ENCODE results near the gene C4orf50.

C4orf50 gene

GRCh38 chr4:5970381-5971077 is 47.7 kb downstream of the C4orf50 start:
- no peak for TF ChIP-seq CTCF (IDR thresholded peaks at IDR 0.05; ENCODE audit: low read depth, low read length)
- no peak for TF ChIP-seq EZH2phosphoT487 (IDR thresholded peaks at IDR 0.05; ENCODE audit: low read depth)
- no peaks in the 10 kb centered on the region for H3K79me2 ChIP-seq (ENCODE audit: low read length)
- no peaks in the 10 kb centered on the region for H3K36me3 ChIP-seq (replicated peaks; ENCODE audit: low read depth, low read length)
- no peak overlapping the region for H2AFZ ChIP-seq (ENCODE audit: low read depth, low read length)
- peaks cover 10% of the 10 kb centered on the region for H3K4me1 ChIP-seq (ENCODE audit: low read length)
- H3K27me3 ChIP-seq (ENCODE audit: low read depth, low read length), result no peaks in the 10 kb centered on the region
- no peaks in the 10 kb centered on the region for H3K9me3 ChIP-seq (ENCODE audit: insufficient read depth, low read length)
- no peak overlapping the region for H3K9ac ChIP-seq (ENCODE audit: low read length)
- no peak overlapping the region for H3K4me2 ChIP-seq (ENCODE audit: low read length)
- no peak overlapping the region for H3K4me3 ChIP-seq (ENCODE audit: low read length)
- no peaks in the 10 kb centered on the region for H4K20me1 ChIP-seq (ENCODE audit: insufficient read depth, low read length)
- no peak overlapping the region for H3K27ac ChIP-seq (ENCODE audit: low read length)

GRCh38 chr4:5969777-5970176 is 48.5 kb downstream of the C4orf50 start:
- Histone ChIP-seq H3K79me2 (ENCODE audit: low read length) (no peaks in the 10 kb centered on the region), H3K27ac (ENCODE audit: low read length) (no peak overlapping the region), H2AFZ (ENCODE audit: low read depth, low read length) (no peak overlapping the region), H3K9ac (ENCODE audit: low read length) (no peak overlapping the region), H4K20me1 (ENCODE audit: insufficient read depth, low read length) (no peaks in the 10 kb centered on the region), H3K27me3 (ENCODE audit: low read depth, low read length) (no peaks in the 10 kb centered on the region), H3K4me3 (ENCODE audit: low read length) (no peak overlapping the region), H3K4me2 (ENCODE audit: low read length) (no peak overlapping the region), H3K36me3 (replicated peaks; ENCODE audit: low read depth, low read length) (no peaks in the 10 kb centered on the region), H3K9me3 (ENCODE audit: insufficient read depth, low read length) (no peaks in the 10 kb centered on the region), H3K4me1 (ENCODE audit: low read length) (peaks cover 10% of the 10 kb centered on the region)
- TF ChIP-seq CTCF (IDR thresholded peaks at IDR 0.05; ENCODE audit: low read depth, low read length) (no peak), EZH2phosphoT487 (IDR thresholded peaks at IDR 0.05; ENCODE audit: low read depth) (no peak)

- Histone ChIP-seq H3K4me3 (ENCODE audit: low read length) (no peak overlapping the region), H3K27me3 (ENCODE audit: low read depth, low read length) (no peaks in the 10 kb centered on the region), H4K20me1 (ENCODE audit: insufficient read depth, low read length) (no peaks in the 10 kb centered on the region), H2AFZ (ENCODE audit: low read depth, low read length) (no peak overlapping the region), H3K4me1 (ENCODE audit: low read length) (peaks cover 10% of the 10 kb centered on the region), H3K79me2 (ENCODE audit: low read length) (no peaks in the 10 kb centered on the region), H3K36me3 (replicated peaks; ENCODE audit: low read depth, low read length) (no peaks in the 10 kb centered on the region), H3K9ac (ENCODE audit: low read length) (no peak overlapping the region), H3K27ac (ENCODE audit: low read length) (no peak overlapping the region), H3K4me2 (ENCODE audit: low read length) (no peak overlapping the region), H3K9me3 (ENCODE audit: insufficient read depth, low read length) (no peaks in the 10 kb centered on the region)
- TF ChIP-seq EZH2phosphoT487 (IDR thresholded peaks at IDR 0.05; ENCODE audit: low read depth), result no peak
- TF ChIP-seq CTCF (IDR thresholded peaks at IDR 0.05; ENCODE audit: low read depth, low read length), result no peak
These were observed 48.9 kb downstream of the C4orf50 start for GRCh38 chr4:5969336-5969735.

GRCh38 chr4:5968246-5968645 is 50.0 kb downstream of the C4orf50 start:
- Histone ChIP-seq H3K4me1 (ENCODE audit: low read length) (peaks cover 10% of the 10 kb centered on the region), H3K79me2 (ENCODE audit: low read length) (no peaks in the 10 kb centered on the region), H3K4me3 (ENCODE audit: low read length) (no peak overlapping the region), H3K4me2 (ENCODE audit: low read length) (no peak overlapping the region), H3K9ac (ENCODE audit: low read length) (no peak overlapping the region), H3K36me3 (replicated peaks; ENCODE audit: low read depth, low read length) (no peaks in the 10 kb centered on the region), H3K27ac (ENCODE audit: low read length) (no peak overlapping the region), H3K9me3 (ENCODE audit: insufficient read depth, low read length) (no peaks in the 10 kb centered on the region), H3K27me3 (ENCODE audit: low read depth, low read length) (peaks cover 5% of the 10 kb centered on the region), H4K20me1 (ENCODE audit: insufficient read depth, low read length) (no peaks in the 10 kb centered on the region), H2AFZ (ENCODE audit: low read depth, low read length) (no peak overlapping the region)
- no peak for TF ChIP-seq CTCF (IDR thresholded peaks at IDR 0.05; ENCODE audit: low read depth, low read length)
- no peak for TF ChIP-seq EZH2phosphoT487 (IDR thresholded peaks at IDR 0.05; ENCODE audit: low read depth)
